NCI-H2107 treated with DMSO at 0.1 percent for 48 hours (cell line): ENCODE measurements around the gene MRPS7.
"Not testable (repeated sequence)": the region's sequence is repeated elsewhere in the genome, so short reads cannot be mapped to it uniquely, and the experiment has no call there.

Experiments
- DNase-seq: peaks from one replicate; lab custom pipeline; 2025; ENCODE audit not compliant: unreplicated experiment; lab: John Stamatoyannopoulos, UW

Gene MRPS7

GRCh38 chr17:75270966-75271232, 9.2 kb downstream of the MRPS7 start, which contains the start of gene MIF4GD:
Gene MIF4GD, minus strand, starts transcription at chr17:75271231. Its CDS starts 1,036 bp downstream, at chr17:75270195.
- DNase-seq, result no peak

- no peak for DNase-seq
Observed at GRCh38 chr17:75271233-75271954, 9.7 kb downstream of the MRPS7 start.

- DNase-seq, result no peak
Observed at GRCh38 chr17:75271955-75272847, 10.5 kb downstream of the MRPS7 start.

- no peak for DNase-seq
Observed at GRCh38 chr17:75272848-75273184, 11.1 kb downstream of the MRPS7 start.

GRCh38 chr17:75273977-75274708, 12.5 kb downstream of the MRPS7 start:
- DNase-seq, result no peak

- no peak for DNase-seq
Observed at GRCh38 chr17:75277664-75278071, 16.0 kb downstream of the MRPS7 start.

- not testable (repeated sequence) for DNase-seq
Observed at GRCh38 chr17:75280189-75280588, 18.5 kb downstream of the MRPS7 start.

- DNase-seq, result no peak
Observed at GRCh38 chr17:75285123-75285522, 23.4 kb downstream of the MRPS7 start.

- no peak for DNase-seq
Observed at GRCh38 chr17:75287221-75287620, 25.5 kb downstream of the MRPS7 start.

GRCh38 chr17:75288359-75288758, 26.7 kb downstream of the MRPS7 start:
- no peak for DNase-seq

GRCh38 chr17:75288770-75289114, 27.1 kb downstream of the MRPS7 start:
- peak; percentile 56 for DNase-seq

- DNase-seq, result peak; percentile 96
Observed at GRCh38 chr17:75289115-75289831, 27.6 kb downstream of the MRPS7 start, which contains the start of gene SLC25A19. Gene SLC25A19, minus strand, starts transcription at chr17:75289433. Its CDS starts 2,669 bp downstream, at chr17:75286764.

GRCh38 chr17:75289832-75290337, 28.2 kb downstream of the MRPS7 start:
- DNase-seq, result peak; percentile 27

GRCh38 chr17:75292810-75293448, 31.2 kb downstream of the MRPS7 start:
- DNase-seq, result not testable (repeated sequence)

- no peak for DNase-seq
Observed at GRCh38 chr17:75295201-75296158, 33.8 kb downstream of the MRPS7 start.

GRCh38 chr17:75300280-75300679, 38.6 kb downstream of the MRPS7 start:
- no peak for DNase-seq

GRCh38 chr17:75301049-75301448, 39.4 kb downstream of the MRPS7 start:
- no peak for DNase-seq

GRCh38 chr17:75301502-75302206, 40.0 kb downstream of the MRPS7 start:
- DNase-seq, result no peak
